ENCODE measurements around the gene GLIS2.

- no peak for TF ChIP-seq ZNF24 (tag by site-specific recombination; IDR thresholded peaks at IDR 0.05)
- TF ChIP-seq ZNF184 (tag by site-specific recombination; IDR thresholded peaks at IDR 0.05): no peak
- no peak for TF ChIP-seq ZNF274 (IDR thresholded peaks at IDR 0.05; ENCODE audit: low read length)
- no peak for TF ChIP-seq ZNF274 (tag by site-specific recombination; IDR thresholded peaks at IDR 0.05; ENCODE audit: borderline replicate concordance)
- no peak for TF ChIP-seq PBX3 (CRISPR knock-in tag; IDR thresholded peaks at IDR 0.05)
- TF ChIP-seq ZSCAN5A (tag by site-specific recombination; IDR thresholded peaks at IDR 0.05): no peak
These were observed 1.9 kb downstream of the GLIS2 start for GRCh38 chr16:4317532-4318450.
